NB4 (cell line): ENCODE measurements around the gene TCP11L2.

ENCODE experiments used
- DNase-seq: peaks from one replicate; pipeline ENCODE4 v3.0.0; 2010; ENCODE audit warnings: low read depth
- H3K4me3 ChIP-seq: one replicate; pipeline ENCODE4 v1.5.1; 2011; ENCODE audit warnings: mild to moderate bottlenecking, low read depth, low read length, moderate library complexity
- CTCF ChIP-seq: IDR thresholded peaks from one replicate; pipeline ENCODE4 v1.5.1; 2012; ENCODE audit warnings: low read depth, low read length
- MAX ChIP-seq: IDR thresholded peaks from 2 replicates; pipeline ENCODE4 v1.6.1; 2011; ENCODE audit warnings: low read depth, low read length
- MYC ChIP-seq: IDR thresholded peaks from 2 replicates; pipeline ENCODE4 v1.6.1; 2011; ENCODE audit warnings: low read depth, low read length
- POLR2A ChIP-seq: IDR thresholded peaks from 2 replicates; pipeline ENCODE4 v1.6.1; 2011; ENCODE audit warnings: mild to moderate bottlenecking; ENCODE audit not compliant: insufficient read length; ENCODE audit errors: extremely low read depth

The TCP11L2 gene

GRCh38 chr12:106323537-106323936 is 21.0 kb downstream of the TCP11L2 start:
- DNase-seq: no peak
- H3K4me3 ChIP-seq: no peak overlapping the region
- no peak for TF ChIP-seq POLR2A
- no peak for TF ChIP-seq MAX
- no peak for TF ChIP-seq CTCF

GRCh38 chr12:106327309-106327869 is 24.9 kb downstream of the TCP11L2 start:
- no peak for DNase-seq
- H3K4me3 ChIP-seq: no peak overlapping the region
- no peak for TF ChIP-seq POLR2A
- TF ChIP-seq CTCF: no peak
- no peak for TF ChIP-seq MAX
- TF ChIP-seq MYC: no peak

- TF ChIP-seq CTCF: no peak
- no peak for TF ChIP-seq POLR2A
- no peak for TF ChIP-seq MYC
- no peak for TF ChIP-seq MAX
- no peak for DNase-seq
- H3K4me3 ChIP-seq: no peak overlapping the region
Observed at GRCh38 chr12:106328735-106329134, 26.2 kb downstream of the TCP11L2 start.

- H3K4me3 ChIP-seq: no peak overlapping the region
- TF ChIP-seq CTCF: no peak
- TF ChIP-seq MAX: no peak
- no peak for TF ChIP-seq MYC
- no peak for TF ChIP-seq POLR2A
- no peak for DNase-seq
Observed at GRCh38 chr12:106329231-106329982, 26.9 kb downstream of the TCP11L2 start.

GRCh38 chr12:106331599-106331998 is 29.1 kb downstream of the TCP11L2 start:
- DNase-seq: no peak
- TF ChIP-seq POLR2A: no peak
- no peak for TF ChIP-seq CTCF
- TF ChIP-seq MAX: no peak
- no peak for TF ChIP-seq MYC
- H3K4me3 ChIP-seq: no peak overlapping the region

GRCh38 chr12:106332536-106332935 is 30.0 kb downstream of the TCP11L2 start:
- TF ChIP-seq CTCF (no peak), MYC (no peak), POLR2A (no peak), MAX (no peak)
- DNase-seq: peak; percentile 22
- no peak overlapping the region for H3K4me3 ChIP-seq
